NB4 (cell line): ENCODE measurements around the gene NOVA1.
"Not testable (repeated sequence)": the region's sequence is repeated elsewhere in the genome, so short reads cannot be mapped to it uniquely, and the experiment has no call there.

ENCODE experiments used
- DNase-seq: peaks from one replicate; pipeline ENCODE4 v3.0.0; 2010; ENCODE audit warnings: low read depth
- H3K4me3 ChIP-seq: one replicate; pipeline ENCODE4 v1.5.1; 2011; ENCODE audit warnings: mild to moderate bottlenecking, low read depth, low read length, moderate library complexity
- CTCF ChIP-seq: IDR thresholded peaks from one replicate; pipeline ENCODE4 v1.5.1; 2012; ENCODE audit warnings: low read depth, low read length
- MAX ChIP-seq: IDR thresholded peaks from 2 replicates; pipeline ENCODE4 v1.6.1; 2011; ENCODE audit warnings: low read depth, low read length
- MYC ChIP-seq: IDR thresholded peaks from 2 replicates; pipeline ENCODE4 v1.6.1; 2011; ENCODE audit warnings: low read depth, low read length
- POLR2A ChIP-seq: IDR thresholded peaks from 2 replicates; pipeline ENCODE4 v1.6.1; 2011; ENCODE audit warnings: mild to moderate bottlenecking; ENCODE audit not compliant: insufficient read length; ENCODE audit errors: extremely low read depth

Gene NOVA1, protein sequence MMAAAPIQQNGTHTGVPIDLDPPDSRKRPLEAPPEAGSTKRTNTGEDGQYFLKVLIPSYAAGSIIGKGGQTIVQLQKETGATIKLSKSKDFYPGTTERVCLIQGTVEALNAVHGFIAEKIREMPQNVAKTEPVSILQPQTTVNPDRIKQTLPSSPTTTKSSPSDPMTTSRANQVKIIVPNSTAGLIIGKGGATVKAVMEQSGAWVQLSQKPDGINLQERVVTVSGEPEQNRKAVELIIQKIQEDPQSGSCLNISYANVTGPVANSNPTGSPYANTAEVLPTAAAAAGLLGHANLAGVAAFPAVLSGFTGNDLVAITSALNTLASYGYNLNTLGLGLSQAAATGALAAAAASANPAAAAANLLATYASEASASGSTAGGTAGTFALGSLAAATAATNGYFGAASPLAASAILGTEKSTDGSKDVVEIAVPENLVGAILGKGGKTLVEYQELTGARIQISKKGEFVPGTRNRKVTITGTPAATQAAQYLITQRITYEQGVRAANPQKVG

GRCh38 chr14:26597589-26598080 is at the start of gene NOVA1:
TSS of gene NOVA1 (minus strand) at chr14:26598033. CDS start at chr14:26597436, 597 bp downstream.
- H3K4me3 ChIP-seq: no peak within 1 kb of the TSS
- no peak for DNase-seq
- TF ChIP-seq POLR2A (no peak), CTCF (no peak), MYC (no peak), MAX (no peak)

DNA sequence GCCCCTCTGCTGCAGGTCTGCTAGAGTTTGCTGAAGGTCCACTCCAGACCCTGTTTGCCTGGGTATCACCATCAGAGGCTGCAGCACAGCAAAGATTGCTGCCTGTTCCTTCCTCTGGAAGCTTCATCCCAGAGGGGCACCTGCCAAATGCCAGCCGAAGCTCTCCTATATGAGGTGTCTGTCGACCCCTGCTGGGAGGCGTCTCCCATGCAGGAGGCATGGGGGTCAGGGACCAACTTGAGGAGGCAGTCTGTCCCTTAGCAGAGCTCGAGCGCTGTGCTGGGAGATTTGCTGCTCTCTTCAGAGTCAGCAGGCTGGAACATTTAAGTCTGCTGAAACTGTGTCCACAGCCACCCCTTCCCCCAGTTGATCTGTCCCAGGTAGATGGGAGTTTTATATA is 47.2 kb upstream of the NOVA1 start:
- DNase-seq, H3K4me3 ChIP-seq: not testable (repeated sequence)

- DNase-seq: no peak
- TF ChIP-seq POLR2A (no peak), CTCF (no peak), MYC (no peak)
These were observed 38.7 kb upstream of the NOVA1 start for GRCh38 chr14:26636561-26636960.

GRCh38 chr14:26634946-26635345 is 37.1 kb upstream of the NOVA1 start:
- DNase-seq, H3K4me3 ChIP-seq: not testable (repeated sequence)

More at GRCh38 chr14:26636561-26636960, 38.7 kb upstream of the NOVA1 start:
- no peak overlapping the region for H3K4me3 ChIP-seq

- TF ChIP-seq MYC (no peak), CTCF (no peak), MAX (no peak), POLR2A (no peak)
- no peak for DNase-seq
- H3K4me3 ChIP-seq: no peak overlapping the region
These were observed 28.4 kb upstream of the NOVA1 start for GRCh38 chr14:26626256-26626655.

GRCh38 chr14:26622611-26623010 is 24.8 kb upstream of the NOVA1 start:
- no peak for DNase-seq
- no peak for TF ChIP-seq MAX
- no peak for TF ChIP-seq CTCF
- no peak for TF ChIP-seq POLR2A
- TF ChIP-seq MYC: no peak
- no peak overlapping the region for H3K4me3 ChIP-seq
